Endothelial cell of umbilical vein (primary cell): Measurements from ENCODE around the gene SIAH1. TPM values are rescaled to one million over a fixed set of nuclear protein-coding genes. Genes with fewer than 3 reads are reported as not detected.

Experiments
- BruUV-seq: library from RNA; stranded (reverse); fragments of 400-500 nt; replicated peaks from 2 replicates; lab custom pipeline; 2021; lab: Mats Ljungman, UMichigan
- CTCF ChIA-PET: fragments of 300-600, 350-600 bp; sonication (Branson Sonifier 250); formaldehyde crosslinking; loops from one replicate; lab custom pipeline; 2021; ENCODE audit warnings: antibody characterized with exemption, inconsistent platforms; lab: Charles Lee
- POLR2A ChIA-PET: fragments of 300-600, 350-600 bp; sonication (Branson Sonifier 250); formaldehyde crosslinking; loops from one replicate; lab custom pipeline; 2021; ENCODE audit warnings: antibody characterized with exemption, inconsistent platforms; lab: Charles Lee
- DNase-seq: peaks from one replicate; pipeline ENCODE4 v3.0.0-alpha.2; 2011; ENCODE audit warnings: low read depth, low spot score
- FAIRE-seq: peaks from 2 replicates; lab custom pipeline; 2011; peaks lifted over from hg19 to GRCh38; lab: Jason Lieb, UNC
- H2AFZ ChIP-seq: 2 replicates; pipeline ENCODE4 v1.6.0; 2012; ENCODE audit warnings: low read depth, low read length, control low read depth, inconsistent platforms
- H3K27ac ChIP-seq: 2 replicates; pipeline ENCODE4 v1.5.1; 2011; ENCODE audit warnings: low read depth, mild to moderate bottlenecking, control low read depth, low read length, moderate library complexity; ENCODE audit not compliant: insufficient read depth
- H3K27me3 ChIP-seq, 2 experiments: 2 replicates each; pipeline versions ENCODE4 v1.6.0 to v1.6.1; 2011; ENCODE audit warnings: low read length in 2 of 2, mixed read lengths in 1 of 2; ENCODE audit not compliant: control insufficient read depth in 2 of 2, insufficient read depth in 2 of 2
- H3K36me3 ChIP-seq, 2 experiments: 2 replicates in 1 of 2; 3 replicates in 1 of 2; pipeline ENCODE4 v1.5.1; 2011; ENCODE audit warnings: low read length in 2 of 2, mild to moderate bottlenecking in 1 of 2, moderate library complexity in 1 of 2; ENCODE audit not compliant: control insufficient read depth in 2 of 2, insufficient read depth in 2 of 2; ENCODE audit errors: extremely low read depth in 1 of 2
- H3K4me1 ChIP-seq: 3 replicates; pipeline ENCODE4 v1.5.1; 2011; ENCODE audit warnings: mild to moderate bottlenecking, low read length; ENCODE audit not compliant: control insufficient read depth, insufficient read depth; ENCODE audit errors: extremely low read depth
- H3K4me2 ChIP-seq: 2 replicates; pipeline ENCODE4 v1.6.1; 2011; ENCODE audit warnings: low read length, control low read depth, mixed read lengths; ENCODE audit not compliant: insufficient read depth
- H3K4me3 ChIP-seq, 3 experiments: fragments of 200-600 bp in 1 of 3; sonication (generic), shearing (Covaris generic) in 1 of 3; replicated peaks in 1 of 3; 2 replicates each; pipeline ENCODE4 v1.5.1; 2011 to 2016; ENCODE audit warnings: control low read depth in 3 of 3, low read length in 3 of 3, mild to moderate bottlenecking in 2 of 3, inconsistent platforms in 1 of 3, low read depth in 1 of 3, moderate library complexity in 1 of 3; ENCODE audit not compliant: insufficient read depth in 1 of 3
- H3K79me2 ChIP-seq: 2 replicates; pipeline ENCODE4 v1.6.0; 2012; ENCODE audit warnings: low read length, inconsistent platforms; ENCODE audit not compliant: control insufficient read depth, insufficient read depth
- H3K9ac ChIP-seq: replicated peaks from 2 replicates; pipeline ENCODE3; 2011; ENCODE audit warnings: low read length, control low read depth; ENCODE audit not compliant: insufficient read depth; ENCODE audit errors: extremely low read depth
- H3K9me1 ChIP-seq: replicated peaks from 3 replicates; pipeline ENCODE4 v1.6.0; 2011; ENCODE audit warnings: mild to moderate bottlenecking, low read length; ENCODE audit not compliant: control insufficient read depth, insufficient read depth; ENCODE audit errors: extremely low read depth
- H3K9me3 ChIP-seq: replicated peaks from 2 replicates; pipeline ENCODE4 v1.5.1; 2012; ENCODE audit warnings: low read length, inconsistent platforms; ENCODE audit not compliant: control insufficient read depth, insufficient read depth
- H4K20me1 ChIP-seq: replicated peaks from 2 replicates; pipeline ENCODE3; 2011; ENCODE audit warnings: mild to moderate bottlenecking, low read length; ENCODE audit not compliant: control insufficient read depth, insufficient read depth; ENCODE audit errors: extremely low read depth
- CTCF ChIP-seq, 2 donors: IDR thresholded peaks; 1 replicate in 1 of 2; 2 replicates in 1 of 2; pipeline ENCODE4 v1.5.1; 2011; ENCODE audit warnings: low read length in 2 of 2, mild to moderate bottlenecking in 2 of 2, moderate library complexity in 2 of 2, control low read depth in 1 of 2, inconsistent platforms in 1 of 2, low read depth in 1 of 2; ENCODE audit not compliant: insufficient read depth in 1 of 2; ENCODE audit errors: extremely low read depth in 1 of 2
- EZH2 ChIP-seq: IDR thresholded peaks from 2 replicates; pipeline ENCODE4 v1.6.1; 2012; ENCODE audit warnings: borderline replicate concordance, low read depth, mild to moderate bottlenecking, moderate library complexity, low read length, inconsistent platforms; ENCODE audit not compliant: severe bottlenecking
- FOS ChIP-seq: IDR thresholded peaks from 2 replicates; pipeline ENCODE4 v1.6.1; 2011; ENCODE audit warnings: mild to moderate bottlenecking, low read length, moderate library complexity, borderline replicate concordance; ENCODE audit not compliant: insufficient read depth
- GATA2 ChIP-seq: IDR thresholded peaks from 2 replicates; pipeline ENCODE4 v1.7.0; 2011; ENCODE audit warnings: low read depth, mild to moderate bottlenecking, moderate library complexity, mixed read lengths, low read length; ENCODE audit not compliant: insufficient read length, insufficient read depth
- JUN ChIP-seq: IDR thresholded peaks from 2 replicates; pipeline ENCODE4 v1.6.1; 2011; ENCODE audit warnings: borderline replicate concordance, low read depth; ENCODE audit not compliant: insufficient read length, insufficient read depth
- MAX ChIP-seq: IDR thresholded peaks from 2 replicates; pipeline ENCODE4 v1.6.1; 2011; ENCODE audit not compliant: insufficient read depth, insufficient read length
- MYC ChIP-seq: IDR thresholded peaks from one replicate; pipeline ENCODE4 v1.6.1; 2011; ENCODE audit warnings: mild to moderate bottlenecking, low read depth, low read length
- POLR2A ChIP-seq: IDR thresholded peaks from 2 replicates; pipeline ENCODE4 v1.6.1; 2012; ENCODE audit warnings: low read depth, mild to moderate bottlenecking, control low read depth, low read length
- POLR2AphosphoS5 ChIP-seq: IDR thresholded peaks from 2 replicates; pipeline ENCODE4 v1.6.1; 2012; ENCODE audit warnings: low read depth, mild to moderate bottlenecking, control low read depth, low read length, moderate library complexity; ENCODE audit not compliant: insufficient read depth
- dilution Hi-C: fragments of 300-500 bp; cut with MboI; formaldehyde crosslinking; loops from one replicate; pipeline ENCODE4 v1.15.0; 2019; ENCODE audit warnings: low sequenced_read_pairs; ENCODE audit not compliant: extremely low pct_ligation_motif_present
- intact Hi-C: fragments of 100-400 bp; cut with micrococcal nuclease; formaldehyde crosslinking; loops from one replicate; pipeline ENCODE4 v1.10.0; 2022
- polyA plus RNA-seq, 4 experiments: library from polyadenylated mRNA; depleted of rRNA in 3 of 4; stranded (reverse) in 3 of 4; unstranded in 1 of 4; fragments of >200 nt; gene quantifications; 2 replicates each; pipeline versions ENCODE4 v1.2.1 to v1.2.3, GENCODE V29; 2011 to 2012; ENCODE audit warnings: missing spikeins in 1 of 4
- total RNA-seq: library from RNA; stranded (reverse); gene quantifications from 2 replicates; pipeline ENCODE4 v1.2.3, GENCODE V29; 2021

Gene SIAH1
- total and polyA plus RNA-seq, 2 donors (not counting 3 experiments of a cell fraction or from before 2014, with no cell fraction given) = 14.4 to 19.9 TPM

GRCh38 chr16:48323783-48324775 lies 61.1 kb downstream of the SIAH1 start:
- Histone ChIP-seq H3K9ac (no peak overlapping the region), H3K4me1 (peaks cover 2% of the 10 kb centered on the region), H3K9me1 (no peaks in the 10 kb centered on the region), H4K20me1 (no peaks in the 10 kb centered on the region), H2AFZ (no peak overlapping the region), H3K27me3 (no peaks in the 10 kb centered on the region), H3K27ac (no peak overlapping the region), H3K79me2 (no peaks in the 10 kb centered on the region), H3K36me3 (peaks cover 1 to 2% of the 10 kb centered on the region in 2 experiments), H3K4me3 (no peak overlapping the region), H3K9me3 (no peaks in the 10 kb centered on the region), H3K4me2 (no peak overlapping the region)
- CTCF ChIA-PET = interaction anchor here (2.6 kb wide), 1 partner anchor 299 kb away, joined by 9 read pairs; no protein-coding TSS in a partner anchor
- TF ChIP-seq FOS (no peak), POLR2A (no peak), POLR2AphosphoS5 (no peak), JUN (no peak), GATA2 (no peak), EZH2 (no peak), MAX (no peak), CTCF (IDR thresholded peaks at IDR 0.05; ENCODE audit: extremely low read depth in 1 of 2, insufficient read depth in 1 of 2, low read depth in 1 of 2, low read length in 2 of 2) (no peak), MYC (no peak)
- dilution Hi-C loops (no loop called here), intact Hi-C loops (no loop called here)
- no TSS peak for BruUV-seq
- DNase-seq (no peak), FAIRE-seq (no peak)
- POLR2A ChIA-PET = no interaction called here
